Inflammatory macrophage treated with lipopolysaccharide for 4 hours (primary cell): ENCODE measurements around the gene MIB1.
"Not testable (repeated sequence)": the region's sequence is repeated elsewhere in the genome, so short reads cannot be mapped to it uniquely, and the experiment has no call there.

Experiments
- DNase-seq: peaks from one replicate; pipeline ENCODE4 v3.0.0-alpha.2; 2020

The MIB1 gene

DNA sequence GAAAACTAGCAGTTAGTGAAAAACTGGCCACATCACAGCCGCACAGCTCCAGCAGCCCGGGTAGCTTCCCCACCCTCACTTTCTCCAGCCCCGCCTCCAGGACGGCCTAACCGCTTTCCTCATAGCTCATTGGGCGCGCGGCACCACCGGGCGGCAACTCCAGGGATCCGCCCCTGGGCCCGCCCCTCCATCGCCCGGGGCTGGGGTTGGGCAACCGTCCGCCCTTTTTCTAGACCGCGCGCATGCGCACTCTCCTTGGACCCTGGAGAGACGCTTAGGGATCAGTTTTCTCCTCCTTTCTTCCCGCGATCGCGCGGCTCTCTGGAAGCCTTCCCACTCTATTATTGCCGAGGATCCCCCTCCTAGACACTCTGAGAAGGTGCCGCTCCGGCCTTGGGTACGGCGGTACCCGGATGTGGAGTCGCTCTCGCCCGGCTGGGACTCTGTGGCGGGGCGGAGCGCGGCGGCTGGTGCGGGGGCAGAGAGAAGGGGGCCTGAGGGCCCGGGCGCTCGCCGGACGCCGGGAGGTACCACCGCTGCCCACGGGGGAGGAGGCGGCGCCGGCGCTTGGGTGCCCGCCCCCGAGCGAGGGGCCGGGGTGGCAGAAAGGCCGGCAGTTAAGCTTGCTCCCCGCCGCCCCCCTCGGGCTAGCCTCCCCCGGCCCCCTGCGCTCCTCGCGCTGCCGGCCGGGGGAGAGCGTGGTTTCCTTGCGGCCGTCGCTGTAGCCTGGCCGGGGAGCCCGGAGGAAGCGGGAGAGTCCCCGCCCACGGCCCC is at the start of gene MIB1:
Gene MIB1, plus strand, starts transcription at position 255 of the 774 bp plus-strand sequence. CDS start 792 bp downstream, outside the sequence.
- peak; percentile 97 for DNase-seq

- no peak for DNase-seq
Observed at GRCh38 chr18:21693322-21693721, 47.3 kb upstream of the MIB1 start.

- DNase-seq: peak; percentile 32
Observed at GRCh38 chr18:21700528-21701075, 40.0 kb upstream of the MIB1 start.

DNA sequence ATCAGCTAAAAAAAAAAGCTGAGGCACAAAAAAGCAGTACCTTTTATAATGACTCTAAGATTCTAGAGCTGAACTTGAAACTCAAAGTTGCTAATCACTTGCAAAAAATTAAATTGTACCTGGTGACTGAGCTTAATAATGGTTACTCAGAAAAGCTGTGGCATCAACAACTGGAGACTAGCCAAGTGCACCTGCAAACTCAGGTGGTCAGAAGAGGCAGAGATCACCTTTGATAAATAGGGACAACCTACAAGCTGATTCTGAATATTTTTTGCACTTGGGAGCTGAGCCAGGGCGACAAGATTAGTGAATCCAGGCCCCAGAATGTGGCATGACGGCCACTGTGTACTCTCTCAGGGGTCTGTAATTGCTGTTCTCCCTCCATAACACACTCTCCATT is 39.0 kb upstream of the MIB1 start:
- DNase-seq: no peak

DNA sequence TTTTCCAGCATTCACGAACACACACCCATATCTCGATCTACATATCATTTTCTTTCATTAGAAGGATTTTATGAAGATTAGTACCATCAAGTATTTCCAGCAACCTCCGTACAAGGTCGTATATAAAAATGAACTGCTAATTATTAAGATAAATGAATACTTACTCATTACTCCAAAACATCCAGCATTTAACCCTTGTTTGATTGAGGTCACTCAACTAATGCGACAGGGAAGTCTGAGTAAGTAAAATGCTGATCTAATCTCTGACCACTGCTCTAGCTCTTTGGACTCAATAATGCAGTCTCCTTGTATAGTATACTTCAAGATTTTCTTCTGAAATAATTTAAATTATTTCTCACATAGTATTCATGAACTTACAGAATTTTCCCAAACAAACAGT is 38.0 kb upstream of the MIB1 start:
- no peak for DNase-seq

DNA sequence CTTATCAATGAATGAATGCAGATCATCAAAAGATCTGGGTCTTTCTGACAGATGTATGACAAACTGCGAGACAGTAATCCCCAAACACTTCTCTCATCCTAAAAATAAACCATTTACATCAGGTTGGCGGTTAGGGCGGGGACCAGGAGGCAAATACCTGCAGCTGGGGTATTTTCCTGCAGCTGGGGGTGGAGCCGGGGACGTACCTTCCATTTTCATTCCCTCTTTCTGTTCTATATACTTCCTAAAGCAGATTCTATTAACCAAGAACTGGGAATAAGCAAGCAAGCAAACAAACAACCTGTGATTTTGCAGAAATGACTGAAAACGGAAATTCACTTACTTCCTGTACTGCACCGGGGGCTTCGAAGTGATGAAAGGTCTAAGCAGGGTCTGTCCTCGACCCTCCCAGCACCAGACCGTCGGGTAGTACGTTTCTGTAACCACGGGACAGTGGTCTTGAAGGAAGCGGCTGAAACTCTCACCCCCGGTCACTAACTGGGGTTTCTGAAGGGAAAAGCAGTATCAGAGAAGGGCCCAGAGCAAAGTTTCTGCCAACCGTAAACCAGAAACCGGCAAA is 37.3 kb upstream of the MIB1 start:
- DNase-seq: no peak

DNA sequence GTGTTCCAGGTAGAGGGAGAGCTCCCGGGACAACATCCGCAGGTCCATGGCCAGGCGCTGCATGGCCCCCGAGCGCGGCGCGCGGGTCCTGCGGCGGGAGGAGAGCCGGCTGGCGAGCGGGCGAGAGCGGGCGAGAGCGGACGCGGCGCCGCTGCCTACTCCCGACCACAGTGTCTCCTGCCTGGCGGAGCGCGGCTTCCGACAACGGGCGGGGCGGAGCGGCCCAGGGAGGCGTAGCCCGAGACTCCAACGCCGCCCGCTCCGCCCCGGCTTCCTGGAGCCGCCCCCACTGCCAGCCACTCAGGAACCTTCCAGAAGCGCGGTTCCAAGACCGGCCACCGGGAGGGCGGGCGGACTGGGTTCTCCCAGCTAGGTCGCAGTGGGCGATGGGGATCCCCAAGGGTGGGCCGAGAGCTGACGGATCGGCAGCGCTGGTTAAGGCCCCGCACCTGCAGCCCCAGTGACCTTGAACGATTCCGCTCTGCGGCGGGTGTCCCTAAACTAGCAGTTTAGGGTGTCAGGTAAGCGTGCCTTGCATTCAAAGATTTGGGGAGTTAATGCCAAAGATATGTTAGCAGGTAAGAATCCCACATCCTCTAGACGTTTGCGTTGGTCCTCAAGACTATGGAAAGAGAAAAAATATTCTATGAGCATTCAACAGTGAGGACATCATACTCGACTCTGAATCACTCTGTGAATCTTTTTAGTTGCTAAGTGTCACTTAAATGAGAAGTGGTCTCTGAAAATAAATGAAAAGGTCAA is 35.8 kb upstream of the MIB1 start, which contains the start of gene ABHD3:
Gene ABHD3, minus strand, starts transcription at position 172 of the 762 bp plus-strand sequence. Its CDS starts 109 bp downstream, at position 63.
- peak; percentile 93 for DNase-seq

DNA sequence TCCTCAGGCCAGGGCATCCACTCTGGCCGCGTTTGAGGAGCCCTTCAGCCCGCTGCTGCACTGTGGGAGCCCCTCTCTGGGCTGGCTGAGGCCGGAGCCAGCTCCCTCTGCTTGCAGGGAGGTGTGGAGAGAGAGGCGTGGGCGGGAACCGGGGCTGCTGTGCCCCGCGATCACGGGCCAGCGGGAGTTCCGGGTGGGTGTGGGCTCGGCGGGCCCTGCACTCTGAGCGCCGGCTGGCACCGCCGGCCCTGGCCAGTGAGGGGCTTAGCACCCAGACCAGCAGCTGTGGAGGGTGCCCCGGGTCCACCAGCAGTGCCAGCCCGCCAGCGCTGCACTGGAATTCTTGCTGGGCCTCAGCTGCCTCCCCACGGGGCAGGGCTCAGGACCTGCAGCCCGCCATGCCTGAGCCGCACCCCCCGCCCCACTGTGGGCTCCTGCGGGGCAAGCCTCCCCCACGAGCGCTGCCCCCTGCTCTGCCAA is 34.2 kb upstream of the MIB1 start:
- DNase-seq: no peak

DNA sequence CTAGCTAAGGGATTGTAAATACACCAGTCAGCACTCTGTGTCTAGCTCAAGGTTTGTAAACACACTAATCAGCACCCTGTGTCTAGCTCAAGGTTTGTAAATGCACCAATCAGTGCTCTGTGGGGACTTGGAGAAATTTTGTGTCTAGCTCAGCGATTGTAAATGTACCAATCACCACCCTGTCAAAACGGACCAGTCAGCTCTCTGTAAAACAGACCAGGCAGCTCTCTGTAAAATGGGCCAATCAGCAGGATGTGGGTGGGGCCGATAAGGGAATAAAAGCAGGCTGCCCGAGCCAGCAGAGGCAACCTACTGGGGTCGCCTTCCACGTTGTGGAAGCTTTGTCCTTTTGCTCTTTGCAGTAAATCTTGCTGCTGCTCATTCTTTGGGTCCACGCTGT is 33.5 kb upstream of the MIB1 start:
- not testable (repeated sequence) for DNase-seq

GRCh38 chr18:21714474-21714873 is 26.1 kb upstream of the MIB1 start:
- DNase-seq: no peak

DNA sequence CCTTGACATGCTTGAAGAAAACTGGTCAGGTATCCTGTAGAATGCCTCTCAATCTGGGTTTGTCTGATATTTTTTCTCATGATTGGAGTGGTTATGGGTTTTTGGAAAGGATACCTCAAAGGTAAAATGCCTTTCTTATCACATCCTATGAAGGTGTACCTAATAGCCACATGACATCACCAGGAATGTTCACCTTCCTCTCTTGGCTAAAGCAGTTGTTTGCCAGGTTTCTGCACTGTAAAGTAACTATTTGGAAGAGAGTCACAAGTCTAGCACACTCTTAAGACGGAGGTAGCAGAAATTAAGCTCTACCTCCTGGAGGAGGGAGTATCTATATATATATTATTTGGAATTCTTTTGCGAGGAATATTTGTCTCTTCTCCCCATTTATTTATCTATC is 17.9 kb upstream of the MIB1 start:
- no peak for DNase-seq

GRCh38 chr18:21725201-21725600 is 15.4 kb upstream of the MIB1 start:
- DNase-seq: no peak

DNA sequence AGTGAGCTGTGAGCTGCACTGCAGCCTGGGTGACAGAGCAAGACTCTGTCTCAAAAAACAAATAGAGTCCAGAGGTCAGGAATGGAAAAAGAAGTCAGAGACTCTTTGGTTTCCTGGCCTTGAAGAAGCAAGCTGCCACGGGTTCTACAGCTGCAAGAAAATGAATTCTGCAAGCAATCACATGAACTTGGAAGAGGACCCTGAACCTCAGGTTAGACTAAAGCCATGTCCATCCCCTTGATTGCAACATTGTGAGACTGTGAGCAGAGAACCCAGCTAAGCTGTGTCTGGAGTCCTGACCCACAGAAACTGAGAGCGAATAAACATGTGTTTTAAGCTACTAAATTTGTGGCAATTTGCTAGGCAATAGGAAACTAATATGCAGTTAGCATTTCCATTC is 12.9 kb upstream of the MIB1 start:
- DNase-seq: no peak

DNA sequence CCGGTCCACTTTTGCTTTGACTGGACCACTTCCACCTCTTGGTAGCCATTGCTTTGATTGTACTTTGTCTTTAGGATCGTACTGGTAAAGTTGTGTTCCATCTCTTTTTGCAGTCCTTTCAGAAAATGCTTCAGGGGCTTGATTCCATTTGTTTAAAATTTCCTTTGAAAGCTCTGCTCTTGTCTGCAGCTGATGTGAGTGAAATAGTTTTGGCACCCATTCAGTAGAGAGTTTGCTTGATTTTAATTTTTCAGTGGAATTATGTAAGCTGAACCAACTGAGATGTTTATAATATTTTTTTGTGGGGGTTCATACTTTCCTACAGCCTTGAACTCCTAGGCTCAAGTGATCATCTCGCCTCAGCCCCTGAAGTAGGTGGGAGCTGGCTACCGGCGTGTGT is 7.6 kb upstream of the MIB1 start:
- no peak for DNase-seq

GRCh38 chr18:21735452-21736015 is 5.1 kb upstream of the MIB1 start:
- no peak for DNase-seq

DNA sequence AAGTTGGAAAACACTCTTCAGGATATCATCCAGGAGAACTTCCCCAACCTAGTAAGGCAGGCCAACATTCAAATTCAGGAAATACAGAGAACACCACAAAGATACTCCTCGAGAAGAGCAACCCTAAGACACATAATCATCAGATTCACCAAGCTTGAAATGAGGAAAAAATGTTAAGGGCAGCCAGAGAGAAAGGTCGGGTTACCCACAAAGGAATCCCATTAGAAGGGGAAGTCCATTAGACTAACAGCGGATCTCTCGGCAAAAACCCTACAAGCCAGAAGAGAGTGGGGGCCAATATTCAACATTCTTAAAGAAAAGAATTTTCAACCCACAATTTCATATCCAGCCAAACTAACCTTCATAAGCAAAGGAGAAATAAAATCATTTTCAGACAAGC is 3.7 kb upstream of the MIB1 start:
- DNase-seq: not testable (repeated sequence)

- DNase-seq: no peak
Observed at GRCh38 chr18:21739604-21740537, 721 bp upstream of the MIB1 start.

DNA sequence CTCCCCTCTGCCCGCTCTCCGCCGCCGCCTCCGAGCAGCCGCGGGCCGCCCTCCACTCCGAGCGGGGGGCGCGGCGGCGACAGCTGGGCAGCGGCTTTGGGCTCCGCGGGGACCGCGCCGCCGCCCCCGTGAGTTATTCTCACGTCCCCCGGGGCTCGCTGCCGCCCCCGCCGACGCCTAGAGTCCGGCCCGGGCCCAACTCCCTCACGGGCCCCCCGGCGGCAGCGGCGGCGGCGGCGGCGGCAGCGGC is 645 bp downstream of the MIB1 start:
- DNase-seq: no peak

- peak; percentile 36 for DNase-seq
Observed at GRCh38 chr18:21741562-21742314, 1.1 kb downstream of the MIB1 start.

- DNase-seq: no peak
Observed at GRCh38 chr18:21742315-21742687, 1.7 kb downstream of the MIB1 start.

GRCh38 chr18:21743166-21743832 is 2.7 kb downstream of the MIB1 start:
- DNase-seq: no peak
